SK-N-SH (cell line): Measurements from ENCODE around the gene SLC35C1.

Experiments
- CHD2 ChIP-seq: fragments of 150-350 bp; IDR thresholded peaks from 2 replicates; pipeline ENCODE4 v1.6.1; 2018; ENCODE audit warnings: low read length; ENCODE audit not compliant: partially characterized antibody
- EP300 ChIP-seq, 2 experiments: IDR thresholded peaks; 2 replicates each; pipeline versions ENCODE4 v1.4.0 to v1.6.1; 2012; ENCODE audit warnings: borderline replicate concordance in 1 of 2, low read depth in 1 of 2, low read length in 1 of 2
- GATA2 ChIP-seq: sonication (generic); formaldehyde crosslinking; IDR thresholded peaks from 2 replicates; pipeline ENCODE4 v1.5.0; 2020; ENCODE audit warnings: mild to moderate bottlenecking, missing genetic modification reagents
- RFX5 ChIP-seq: IDR thresholded peaks from 2 replicates; pipeline ENCODE4 v1.6.1; 2012; ENCODE audit warnings: mild to moderate bottlenecking, improper control_type of control experiment, low read length
- TF ChIP-seq, protein P1 (sequence below): fragments of 200-600 bp; sonication (generic); IDR thresholded peaks from 2 replicates; pipeline ENCODE4 v1.6.1; 2017; ENCODE audit warnings: antibody characterized with exemption, mild to moderate bottlenecking, moderate library complexity

DNA sequence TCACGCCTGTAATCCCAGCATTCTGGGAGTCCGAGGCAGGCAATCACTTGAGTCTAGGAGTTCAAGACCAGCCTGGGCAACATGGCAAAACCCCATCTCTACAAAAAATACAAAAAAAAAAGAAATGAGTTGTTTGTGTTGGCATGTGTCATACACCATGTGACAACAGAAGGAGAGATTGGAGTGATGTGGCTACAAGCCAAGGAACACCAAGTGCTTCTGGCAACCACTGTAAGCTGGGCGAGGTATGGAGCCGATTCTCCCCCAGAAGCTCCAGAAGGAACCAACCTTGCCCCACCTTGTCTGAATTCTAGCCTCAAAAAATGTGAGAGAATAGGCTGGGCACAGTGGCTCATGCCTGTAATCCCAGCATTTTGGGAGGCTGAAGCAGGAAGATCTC lies 39.1 kb upstream of the SLC35C1 start:
- TF ChIP-seq, protein P1, sequence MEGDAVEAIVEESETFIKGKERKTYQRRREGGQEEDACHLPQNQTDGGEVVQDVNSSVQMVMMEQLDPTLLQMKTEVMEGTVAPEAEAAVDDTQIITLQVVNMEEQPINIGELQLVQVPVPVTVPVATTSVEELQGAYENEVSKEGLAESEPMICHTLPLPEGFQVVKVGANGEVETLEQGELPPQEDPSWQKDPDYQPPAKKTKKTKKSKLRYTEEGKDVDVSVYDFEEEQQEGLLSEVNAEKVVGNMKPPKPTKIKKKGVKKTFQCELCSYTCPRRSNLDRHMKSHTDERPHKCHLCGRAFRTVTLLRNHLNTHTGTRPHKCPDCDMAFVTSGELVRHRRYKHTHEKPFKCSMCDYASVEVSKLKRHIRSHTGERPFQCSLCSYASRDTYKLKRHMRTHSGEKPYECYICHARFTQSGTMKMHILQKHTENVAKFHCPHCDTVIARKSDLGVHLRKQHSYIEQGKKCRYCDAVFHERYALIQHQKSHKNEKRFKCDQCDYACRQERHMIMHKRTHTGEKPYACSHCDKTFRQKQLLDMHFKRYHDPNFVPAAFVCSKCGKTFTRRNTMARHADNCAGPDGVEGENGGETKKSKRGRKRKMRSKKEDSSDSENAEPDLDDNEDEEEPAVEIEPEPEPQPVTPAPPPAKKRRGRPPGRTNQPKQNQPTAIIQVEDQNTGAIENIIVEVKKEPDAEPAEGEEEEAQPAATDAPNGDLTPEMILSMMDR, result no peak
- TF ChIP-seq EP300 (IDR thresholded peaks at IDR 0.05; ENCODE audit: borderline replicate concordance in 1 of 2, low read depth in 1 of 2, low read length in 1 of 2), result no peak
- TF ChIP-seq GATA2 (CRISPR knock-in tag), result no peak
- no peak for TF ChIP-seq RFX5
- no peak for TF ChIP-seq CHD2
